NCI-H1417 treated with DMSO at 0.1 percent for 48 hours (cell line): ENCODE data around the gene PTF1A.

Source experiments
- DNase-seq: peaks from one replicate; lab custom pipeline; 2025; lab: John Stamatoyannopoulos, UW

Gene PTF1A

GRCh38 chr10:23191764-23192711 is at the start of gene PTF1A:
Gene PTF1A (plus strand): TSS chr10:23192312. CDS start chr10:23192531, 219 bp downstream.
- DNase-seq = no peak

DNA sequence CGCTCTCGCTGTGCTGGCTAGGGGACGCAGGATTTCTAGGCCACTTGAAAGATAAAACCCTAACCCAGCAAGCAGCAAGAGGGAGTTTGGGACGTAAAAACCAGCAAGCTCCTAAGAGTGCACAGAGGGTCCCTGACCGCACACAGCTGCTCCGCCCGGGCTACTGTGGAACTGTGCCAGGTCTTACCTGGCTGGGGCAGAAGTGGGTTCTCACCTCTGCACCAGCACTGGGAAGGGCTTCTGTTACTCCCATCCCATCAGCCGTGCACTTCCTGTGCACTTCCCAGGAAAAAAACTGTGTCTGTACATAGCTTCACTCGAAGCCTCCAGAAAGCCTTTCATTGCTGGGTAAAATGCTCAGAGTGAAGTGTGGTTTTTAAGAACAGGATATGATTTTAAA is 45.9 kb upstream of the PTF1A start:
- no peak for DNase-seq

DNA sequence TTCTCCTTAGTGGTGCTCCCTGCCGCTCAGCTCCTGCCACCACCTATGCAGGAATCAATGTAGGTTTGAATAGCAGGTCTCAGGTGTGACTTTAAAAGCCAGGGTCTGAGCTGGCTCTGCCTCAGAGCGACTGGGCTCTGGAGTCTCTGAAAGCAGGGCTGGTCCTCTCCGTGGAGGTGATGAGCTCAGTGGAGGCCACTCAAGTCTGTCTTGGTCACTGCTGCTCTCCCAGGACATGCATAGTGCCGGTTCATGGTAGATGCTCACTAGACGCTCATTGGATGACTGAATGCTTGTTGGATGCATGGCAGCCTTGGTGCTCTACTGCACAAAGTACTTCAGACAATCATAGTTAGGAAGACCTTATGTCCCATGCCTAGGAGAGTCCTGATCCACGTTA is 45.1 kb upstream of the PTF1A start:
- no peak for DNase-seq

- DNase-seq = no peak
These were observed 43.9 kb upstream of the PTF1A start for GRCh38 chr10:23148214-23148613.

DNA sequence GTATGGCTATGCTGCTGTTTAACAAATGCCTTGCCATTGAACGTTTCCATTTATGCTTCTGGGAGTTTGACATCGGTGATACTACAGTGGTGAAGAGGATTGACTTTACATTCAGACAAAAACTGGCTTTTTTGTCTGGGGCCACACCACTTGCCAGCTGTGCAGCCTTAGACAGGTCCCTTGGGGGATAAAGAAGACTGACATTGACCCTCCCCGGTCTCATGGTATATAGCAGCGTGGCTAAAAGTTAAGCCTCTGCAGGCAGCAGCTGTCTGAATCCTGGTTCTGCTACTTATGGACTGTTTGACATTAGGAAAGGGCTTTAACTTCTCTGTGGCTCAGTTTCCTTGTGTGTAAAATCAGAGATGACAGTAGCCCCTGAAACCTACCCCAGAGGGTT is 42.0 kb upstream of the PTF1A start:
- no peak for DNase-seq

GRCh38 chr10:23150610-23151009 is 41.5 kb upstream of the PTF1A start:
- no peak for DNase-seq

DNA sequence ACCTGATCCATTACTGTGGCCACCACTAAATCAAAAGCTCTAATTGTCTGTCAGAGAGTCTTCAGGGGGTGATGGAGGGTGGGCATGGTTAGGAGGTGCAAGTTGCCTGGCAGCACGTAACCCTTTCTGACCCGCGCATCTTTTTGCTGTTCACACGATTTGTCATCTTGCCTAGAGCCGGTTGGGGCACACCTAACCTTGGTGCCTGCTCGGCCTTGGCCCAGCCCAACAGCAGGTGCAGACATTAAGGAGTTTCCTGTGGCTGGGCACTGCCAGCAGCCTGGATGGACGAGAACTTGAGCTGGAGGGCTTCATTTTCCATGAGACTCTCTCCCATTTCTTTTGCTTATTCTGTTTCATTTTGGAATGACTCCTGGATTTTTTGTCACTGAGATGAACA is 41.0 kb upstream of the PTF1A start:
- no peak for DNase-seq

DNA sequence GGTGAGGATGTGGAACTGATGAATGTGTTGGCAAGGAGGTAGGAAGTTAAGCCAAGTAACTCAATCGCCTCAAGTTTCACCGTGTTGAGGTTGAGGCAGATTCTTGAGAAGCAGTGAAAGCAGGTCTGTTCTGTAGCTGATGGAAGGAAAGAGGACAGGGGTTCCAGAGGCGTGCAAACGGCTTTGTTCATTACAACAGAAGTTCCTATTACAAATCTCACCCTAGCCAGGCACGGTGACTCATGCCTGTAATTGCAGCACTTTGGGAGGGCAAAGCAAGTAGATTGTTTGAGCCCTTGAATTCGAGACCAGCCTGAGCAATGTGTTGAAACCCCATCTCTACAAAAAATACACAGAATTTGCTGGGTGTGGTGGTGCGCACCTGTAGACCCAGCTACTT is 36.9 kb upstream of the PTF1A start:
- DNase-seq = no peak

DNA sequence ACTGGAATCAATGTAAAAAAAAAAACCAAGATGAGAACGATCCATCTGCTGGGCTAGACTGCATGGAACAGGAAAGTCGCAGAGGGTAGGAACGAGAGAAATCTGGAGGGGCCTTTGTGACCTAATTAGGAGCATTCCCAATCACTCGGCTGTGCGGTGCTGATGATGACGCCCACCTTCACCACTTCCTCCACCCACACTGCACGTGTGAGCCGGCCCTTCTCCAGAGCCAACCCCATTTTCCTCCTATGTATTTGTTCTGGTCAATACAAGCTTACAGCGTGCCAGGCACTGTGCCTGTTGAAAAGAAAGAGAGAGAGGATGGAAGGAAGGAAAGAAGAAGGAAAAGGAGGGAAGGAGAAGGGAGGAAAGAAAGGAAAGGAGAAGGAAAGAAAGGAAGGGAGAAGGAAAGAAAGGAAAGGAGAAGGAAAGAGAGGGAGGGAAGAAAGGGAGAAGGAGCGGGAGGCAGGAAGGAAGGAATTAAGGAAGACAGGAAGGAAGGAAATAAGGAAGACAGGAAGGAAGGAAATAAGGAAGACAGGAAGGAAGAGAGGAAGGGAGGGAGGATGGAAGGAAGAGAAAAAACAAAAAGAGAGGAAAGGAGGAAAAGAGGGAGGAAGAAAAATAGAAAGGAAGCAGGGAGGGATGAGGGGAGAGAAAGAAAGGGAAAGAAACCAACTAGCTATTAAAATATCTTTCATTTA is 35.5 kb upstream of the PTF1A start:
- DNase-seq = no peak

GRCh38 chr10:23157239-23157681 is 34.9 kb upstream of the PTF1A start:
- no peak for DNase-seq

GRCh38 chr10:23157691-23158369 is 34.3 kb upstream of the PTF1A start:
- DNase-seq = no peak

- peak; percentile 6 for DNase-seq
These were observed 33.7 kb upstream of the PTF1A start for GRCh38 chr10:23158370-23158769.

DNA sequence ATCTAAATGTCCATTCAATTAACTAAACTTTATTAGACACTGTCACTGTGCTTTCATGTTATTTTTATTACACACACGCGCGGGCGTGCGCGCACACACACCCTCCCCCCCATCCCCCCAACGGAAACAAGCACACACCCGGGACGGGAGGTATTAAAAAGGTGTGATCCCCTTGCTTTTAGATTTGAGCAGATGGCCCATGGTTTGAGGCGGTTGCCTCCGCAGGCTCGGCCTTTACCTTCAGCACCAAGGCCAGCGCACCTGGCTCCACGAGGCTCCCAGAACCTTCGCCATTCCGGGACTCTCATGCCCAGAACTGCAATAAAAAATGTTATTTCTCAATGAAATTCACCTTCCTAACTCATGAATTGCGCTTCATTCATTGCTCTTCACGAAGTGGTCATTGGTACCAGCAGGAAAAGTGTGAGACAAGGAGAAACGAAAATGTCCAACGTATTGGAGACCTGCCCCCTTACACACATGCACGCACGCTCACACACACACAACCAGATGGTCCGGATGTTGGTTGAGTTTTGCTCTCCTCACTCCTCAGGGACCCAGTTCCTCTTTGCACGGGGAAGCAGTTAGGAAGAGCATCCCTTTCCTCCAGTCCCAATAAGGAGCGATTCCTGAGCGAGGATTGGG is 20.8 kb upstream of the PTF1A start:
- DNase-seq = no peak

- no peak for DNase-seq
These were observed 19.5 kb upstream of the PTF1A start for GRCh38 chr10:23172429-23173213.

- no peak for DNase-seq
These were observed 18.7 kb upstream of the PTF1A start for GRCh38 chr10:23173214-23174073.

DNA sequence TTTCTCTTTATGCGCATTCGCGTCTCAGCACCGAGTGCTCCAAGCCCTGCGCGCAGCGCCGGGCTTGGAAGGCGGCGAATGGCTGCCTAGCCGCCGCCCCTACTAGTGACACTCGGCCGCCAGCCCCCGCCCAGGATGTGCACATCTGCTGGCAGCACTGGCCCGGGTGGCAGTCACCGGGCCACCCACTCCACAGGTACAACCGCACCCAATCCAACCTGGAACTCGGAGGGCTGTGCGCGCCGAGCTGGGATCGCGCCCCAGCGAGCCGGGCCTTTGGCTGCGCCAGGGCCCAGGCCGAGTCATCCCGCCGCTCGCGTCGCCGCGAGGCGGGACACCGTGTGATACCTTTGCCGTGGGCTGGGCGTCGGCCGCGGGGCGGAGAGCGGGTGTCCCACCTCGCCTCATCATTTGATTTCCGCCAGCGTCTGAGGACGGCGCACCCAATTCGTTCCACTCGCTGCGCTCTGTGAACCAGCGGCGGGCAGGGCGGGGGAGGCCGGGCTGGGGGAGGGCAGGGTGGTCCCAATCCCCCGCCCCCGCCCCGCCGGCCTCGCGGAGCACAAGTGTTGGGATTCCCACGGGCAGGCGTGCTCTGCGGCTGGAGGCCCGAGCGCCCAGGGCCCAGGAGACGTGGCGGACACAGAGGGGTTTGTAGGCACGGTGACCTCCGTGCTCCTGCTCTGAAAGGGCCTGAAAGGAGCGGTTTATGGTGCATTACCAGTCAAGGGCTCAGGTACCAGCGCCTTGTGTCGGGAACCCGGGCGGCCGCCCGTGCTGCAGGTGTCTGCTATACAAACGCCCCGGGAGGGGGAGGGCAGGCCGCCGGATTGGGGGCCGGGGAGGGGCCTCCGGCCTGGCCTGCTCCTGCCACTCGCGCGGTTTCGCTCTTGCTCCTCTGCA is 17.8 kb upstream of the PTF1A start:
- no peak for DNase-seq

- no peak for DNase-seq
These were observed 17.1 kb upstream of the PTF1A start for GRCh38 chr10:23174977-23175512.

DNA sequence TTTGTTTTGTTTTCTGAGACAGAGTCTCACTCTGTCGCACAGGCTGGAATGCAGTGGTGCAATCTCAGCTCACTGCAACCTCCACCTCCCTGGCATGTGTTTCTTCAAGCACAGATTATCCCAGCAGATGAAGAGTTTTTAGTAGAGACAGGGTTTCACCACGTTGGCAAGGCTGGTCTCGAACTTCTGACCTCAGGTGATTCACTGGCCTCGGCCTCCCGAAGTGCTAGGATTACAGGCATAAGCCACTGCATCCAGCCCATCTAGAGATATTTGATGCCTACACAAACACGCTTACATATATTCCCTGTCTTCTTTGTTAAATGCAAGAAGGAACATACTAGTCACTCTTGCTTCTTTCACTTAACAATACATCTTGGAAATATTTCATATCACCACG is 5.9 kb upstream of the PTF1A start:
- no peak for DNase-seq

DNA sequence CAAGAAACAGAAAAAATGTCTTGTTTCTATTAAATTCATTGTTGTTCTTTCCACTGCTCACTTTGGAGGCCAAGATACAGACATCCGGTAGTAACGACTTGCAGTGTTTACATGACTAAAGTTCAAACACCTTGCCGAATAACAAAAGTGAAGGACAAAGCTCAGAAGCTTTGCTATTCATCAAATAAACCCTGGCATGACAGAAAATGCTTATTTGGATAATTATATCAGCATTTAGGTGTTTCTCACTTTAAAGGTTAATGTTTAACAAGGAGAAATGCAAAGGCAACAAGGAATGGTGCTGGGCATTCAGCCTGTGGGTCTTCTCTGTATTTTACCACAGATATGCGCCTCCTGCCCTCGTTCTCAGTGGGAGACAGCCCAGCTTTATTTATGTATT is 5.4 kb upstream of the PTF1A start:
- DNase-seq = no peak
